Panc1 (cell line): ENCODE measurements around the gene GNG3.

ENCODE experiments used
- POLR2AphosphoS5 ChIP-seq: IDR thresholded peaks from 2 replicates; pipeline ENCODE4 v1.6.1; 2012; ENCODE audit warnings: mild to moderate bottlenecking, low read depth, low read length, moderate library complexity
- TCF7L2 ChIP-seq: IDR thresholded peaks from 2 replicates; pipeline ENCODE4 v1.6.1; 2011; ENCODE audit warnings: mild to moderate bottlenecking, low read depth, low read length, inconsistent platforms
- TF ChIP-seq, protein P1 (sequence below): fragments of 450-650 bp; IDR thresholded peaks from 2 replicates; pipeline ENCODE4 v1.5.1; 2017; ENCODE audit warnings: mild to moderate bottlenecking
- TF ChIP-seq, protein P2 (sequence below), 2 experiments: IDR thresholded peaks; 2 replicates each; pipeline ENCODE4 v1.6.1; 2011 to 2012; ENCODE audit warnings: low read depth in 2 of 2, control low read depth in 1 of 2, low read length in 1 of 2, mild to moderate bottlenecking in 1 of 2, moderate library complexity in 1 of 2; ENCODE audit not compliant: insufficient read depth in 1 of 2

DNA sequence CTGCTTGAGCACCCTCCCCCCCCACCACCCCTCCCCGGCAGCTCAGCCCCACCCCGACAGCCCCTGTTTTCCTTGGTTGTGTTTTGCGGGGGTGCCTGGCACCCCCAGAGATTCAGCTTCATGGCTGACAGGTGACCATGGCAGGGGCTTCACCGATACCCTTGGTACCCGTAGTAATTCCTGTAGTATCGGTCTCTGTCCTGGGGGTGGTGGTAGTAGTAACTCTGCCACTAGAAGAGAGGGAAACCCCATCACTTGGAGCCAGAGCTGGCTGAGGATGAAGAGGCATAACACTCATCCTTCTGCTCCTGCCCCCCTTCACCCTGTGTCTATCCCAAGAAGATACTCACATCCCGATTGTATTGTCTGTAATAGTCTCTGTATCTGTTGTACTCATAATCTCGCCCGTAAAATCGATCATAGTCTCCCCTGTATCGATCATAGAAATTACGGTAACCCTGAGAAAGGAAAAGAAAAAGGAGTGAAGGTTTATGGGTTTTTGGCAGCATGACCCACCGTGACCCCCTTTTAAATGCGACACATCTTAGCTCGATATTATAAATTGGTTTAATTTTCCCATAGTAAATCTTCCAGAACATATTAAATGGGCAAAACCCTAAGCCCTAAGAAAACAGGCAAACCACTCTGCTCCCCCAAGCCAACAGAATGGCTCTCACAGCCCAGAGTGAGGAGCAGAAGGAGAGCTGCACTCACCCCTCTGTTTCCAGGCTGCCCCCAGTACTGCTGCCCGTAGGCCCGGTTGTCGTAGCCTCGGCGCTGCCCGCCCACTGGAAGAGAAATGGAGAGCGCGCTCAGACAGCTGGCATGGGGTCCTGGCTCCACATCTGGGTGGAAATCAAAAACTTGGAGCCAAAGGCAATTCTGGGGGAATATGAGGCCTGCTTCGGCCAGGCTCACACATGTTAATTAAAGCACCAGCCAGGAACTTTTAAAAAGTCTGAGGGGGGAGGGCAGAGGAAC, 8.0 kb downstream of the GNG3 start:
- TF ChIP-seq, protein P1, sequence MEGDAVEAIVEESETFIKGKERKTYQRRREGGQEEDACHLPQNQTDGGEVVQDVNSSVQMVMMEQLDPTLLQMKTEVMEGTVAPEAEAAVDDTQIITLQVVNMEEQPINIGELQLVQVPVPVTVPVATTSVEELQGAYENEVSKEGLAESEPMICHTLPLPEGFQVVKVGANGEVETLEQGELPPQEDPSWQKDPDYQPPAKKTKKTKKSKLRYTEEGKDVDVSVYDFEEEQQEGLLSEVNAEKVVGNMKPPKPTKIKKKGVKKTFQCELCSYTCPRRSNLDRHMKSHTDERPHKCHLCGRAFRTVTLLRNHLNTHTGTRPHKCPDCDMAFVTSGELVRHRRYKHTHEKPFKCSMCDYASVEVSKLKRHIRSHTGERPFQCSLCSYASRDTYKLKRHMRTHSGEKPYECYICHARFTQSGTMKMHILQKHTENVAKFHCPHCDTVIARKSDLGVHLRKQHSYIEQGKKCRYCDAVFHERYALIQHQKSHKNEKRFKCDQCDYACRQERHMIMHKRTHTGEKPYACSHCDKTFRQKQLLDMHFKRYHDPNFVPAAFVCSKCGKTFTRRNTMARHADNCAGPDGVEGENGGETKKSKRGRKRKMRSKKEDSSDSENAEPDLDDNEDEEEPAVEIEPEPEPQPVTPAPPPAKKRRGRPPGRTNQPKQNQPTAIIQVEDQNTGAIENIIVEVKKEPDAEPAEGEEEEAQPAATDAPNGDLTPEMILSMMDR, result no peak
- no peak for TF ChIP-seq POLR2AphosphoS5
- TF ChIP-seq, protein P2, sequence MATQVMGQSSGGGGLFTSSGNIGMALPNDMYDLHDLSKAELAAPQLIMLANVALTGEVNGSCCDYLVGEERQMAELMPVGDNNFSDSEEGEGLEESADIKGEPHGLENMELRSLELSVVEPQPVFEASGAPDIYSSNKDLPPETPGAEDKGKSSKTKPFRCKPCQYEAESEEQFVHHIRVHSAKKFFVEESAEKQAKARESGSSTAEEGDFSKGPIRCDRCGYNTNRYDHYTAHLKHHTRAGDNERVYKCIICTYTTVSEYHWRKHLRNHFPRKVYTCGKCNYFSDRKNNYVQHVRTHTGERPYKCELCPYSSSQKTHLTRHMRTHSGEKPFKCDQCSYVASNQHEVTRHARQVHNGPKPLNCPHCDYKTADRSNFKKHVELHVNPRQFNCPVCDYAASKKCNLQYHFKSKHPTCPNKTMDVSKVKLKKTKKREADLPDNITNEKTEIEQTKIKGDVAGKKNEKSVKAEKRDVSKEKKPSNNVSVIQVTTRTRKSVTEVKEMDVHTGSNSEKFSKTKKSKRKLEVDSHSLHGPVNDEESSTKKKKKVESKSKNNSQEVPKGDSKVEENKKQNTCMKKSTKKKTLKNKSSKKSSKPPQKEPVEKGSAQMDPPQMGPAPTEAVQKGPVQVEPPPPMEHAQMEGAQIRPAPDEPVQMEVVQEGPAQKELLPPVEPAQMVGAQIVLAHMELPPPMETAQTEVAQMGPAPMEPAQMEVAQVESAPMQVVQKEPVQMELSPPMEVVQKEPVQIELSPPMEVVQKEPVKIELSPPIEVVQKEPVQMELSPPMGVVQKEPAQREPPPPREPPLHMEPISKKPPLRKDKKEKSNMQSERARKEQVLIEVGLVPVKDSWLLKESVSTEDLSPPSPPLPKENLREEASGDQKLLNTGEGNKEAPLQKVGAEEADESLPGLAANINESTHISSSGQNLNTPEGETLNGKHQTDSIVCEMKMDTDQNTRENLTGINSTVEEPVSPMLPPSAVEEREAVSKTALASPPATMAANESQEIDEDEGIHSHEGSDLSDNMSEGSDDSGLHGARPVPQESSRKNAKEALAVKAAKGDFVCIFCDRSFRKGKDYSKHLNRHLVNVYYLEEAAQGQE (IDR thresholded peaks at IDR 0.05; ENCODE audit: insufficient read depth in 1 of 2, low read depth in 2 of 2, low read length in 1 of 2), result no peak
- no peak for TF ChIP-seq TCF7L2
